Liver (tissue), 9 donors: ENCODE results near the gene ARHGEF26. TPM values are rescaled to one million over a fixed set of nuclear protein-coding genes. Genes with fewer than 3 reads are reported as not detected.

ENCODE experiments used
- DNase-seq: peaks from one replicate; pipeline ENCODE4 v3.0.0-alpha.2; 2017; ENCODE audit warnings: low spot score
- H3K27ac ChIP-seq, 2 donors: one replicate each; pipeline ENCODE4 v1.7.0; 2013; ENCODE audit warnings: inconsistent platforms in 2 of 2, low read length in 2 of 2, control low read depth in 1 of 2, low read depth in 1 of 2, mild to moderate bottlenecking in 1 of 2
- H3K27me3 ChIP-seq, 4 donors: one replicate each; pipeline versions ENCODE4 v1.6.1 to v1.7.0; 2013; ENCODE audit warnings: low read length in 3 of 4, inconsistent platforms in 1 of 4, mild to moderate bottlenecking in 1 of 4, moderate library complexity in 1 of 4; ENCODE audit not compliant: control insufficient read depth in 4 of 4, insufficient read depth in 4 of 4
- H3K36me3 ChIP-seq, 4 donors: one replicate each; pipeline versions ENCODE4 v1.6.1 to v1.7.0; 2013; ENCODE audit warnings: low read length in 3 of 4, mild to moderate bottlenecking in 3 of 4, low read depth in 1 of 4, moderate library complexity in 1 of 4; ENCODE audit not compliant: control insufficient read depth in 4 of 4, insufficient read depth in 3 of 4
- H3K4me1 ChIP-seq, 4 donors: one replicate each; pipeline versions ENCODE4 v1.6.1 to v1.7.0; 2013; ENCODE audit warnings: low read length in 3 of 4, mild to moderate bottlenecking in 3 of 4, moderate library complexity in 1 of 4; ENCODE audit not compliant: control insufficient read depth in 4 of 4, insufficient read depth in 4 of 4
- H3K4me3 ChIP-seq, 3 donors: one replicate each; pipeline versions ENCODE4 v1.6.1 to v1.7.0; 2013; ENCODE audit warnings: low read length in 3 of 3, control low read depth in 1 of 3, low read depth in 1 of 3, mild to moderate bottlenecking in 1 of 3
- H3K9ac ChIP-seq, 2 donors: one replicate each; pipeline ENCODE4 v1.7.0; 2013; ENCODE audit warnings: low read length in 2 of 2, mild to moderate bottlenecking in 2 of 2, moderate library complexity in 2 of 2, control low read depth in 1 of 2, low read depth in 1 of 2
- H3K9me3 ChIP-seq, 4 donors: one replicate each; pipeline versions ENCODE4 v1.6.1 to v1.7.0; 2013; ENCODE audit warnings: low read length in 3 of 4; ENCODE audit not compliant: control insufficient read depth in 4 of 4
- ATF3 ChIP-seq: IDR thresholded peaks from 2 replicates; pipeline ENCODE4 v1.6.1; 2016; ENCODE audit warnings: antibody characterized with exemption
- CTCF ChIP-seq: fragments of 150-350 bp; IDR thresholded peaks from 2 replicates; pipeline ENCODE4 v1.5.1; 2017; ENCODE audit warnings: improper control_type of control experiment, low read depth, low read length; ENCODE audit not compliant: missing input control
- FOXA1 ChIP-seq: IDR thresholded peaks from 2 replicates; pipeline ENCODE4 v1.6.1; 2016; ENCODE audit warnings: antibody characterized with exemption
- FOXA2 ChIP-seq: IDR thresholded peaks from 2 replicates; pipeline ENCODE4 v1.6.1; 2016; ENCODE audit warnings: antibody characterized with exemption
- GABPA ChIP-seq, 2 donors: IDR thresholded peaks in 1 of 2; conservative IDR thresholded peaks in 1 of 2; 2 replicates each; pipeline ENCODE4 v1.6.1; 2016; ENCODE audit warnings: antibody characterized with exemption in 2 of 2, mild to moderate bottlenecking in 1 of 2, moderate library complexity in 1 of 2
- HNF4A ChIP-seq, 2 donors: conservative IDR thresholded peaks; 2 replicates each; pipeline ENCODE4 v1.6.1; 2016; ENCODE audit warnings: antibody characterized with exemption in 2 of 2, mild to moderate bottlenecking in 2 of 2
- HNF4G ChIP-seq: IDR thresholded peaks from 2 replicates; pipeline ENCODE4 v1.6.1; 2016; ENCODE audit warnings: antibody characterized with exemption
- JUND ChIP-seq, 2 donors: IDR thresholded peaks; 2 replicates each; pipeline ENCODE4 v1.6.1; 2016; ENCODE audit warnings: antibody characterized with exemption in 2 of 2
- NR2F2 ChIP-seq: IDR thresholded peaks from 2 replicates; pipeline ENCODE4 v1.6.1; 2016; ENCODE audit warnings: antibody characterized with exemption
- RAD21 ChIP-seq, 2 donors: IDR thresholded peaks; 2 replicates each; pipeline ENCODE4 v1.6.1; 2016; ENCODE audit warnings: antibody characterized with exemption in 2 of 2, mild to moderate bottlenecking in 2 of 2
- REST ChIP-seq: IDR thresholded peaks from 2 replicates; pipeline ENCODE4 v1.6.1; 2016; ENCODE audit warnings: antibody characterized with exemption, mild to moderate bottlenecking
- RXRA ChIP-seq, 2 donors: IDR thresholded peaks; 2 replicates each; pipeline ENCODE4 v1.6.1; 2017 to 2018; ENCODE audit warnings: antibody characterized with exemption in 2 of 2, mild to moderate bottlenecking in 1 of 2
- SP1 ChIP-seq: IDR thresholded peaks from 2 replicates; pipeline ENCODE4 v1.6.1; 2018; ENCODE audit warnings: antibody characterized with exemption, mild to moderate bottlenecking
- YY1 ChIP-seq: IDR thresholded peaks from 2 replicates; pipeline ENCODE4 v1.6.1; 2016; ENCODE audit warnings: antibody characterized with exemption, mild to moderate bottlenecking
- WGBS: extraction: QIAGEN DNeasy Blood & Tissue Kit; methylation state at CpG from one replicate; pipeline ENCODE4 v1.1.7; 2013; 5-methylcytosine and 5-hydroxymethylcytosine counted together
- polyA plus RNA-seq, 2 donors: library from polyadenylated mRNA; stranded (reverse) in 1 of 2; unstranded in 1 of 2; fragments of 200-250 nt in 1 of 2; fragments of >200 nt in 1 of 2; fragmentation: Nextera tagmentation in 1 of 2; extraction: Ambion mirVana in 1 of 2; gene quantifications; one replicate each; pipeline versions ENCODE4 v1.2.1 to v1.2.3, GENCODE V29; 2013 to 2015
- total RNA-seq, 2 donors: library from RNA; depleted of rRNA; stranded (reverse); fragments of >200 nt; gene quantifications; one replicate each; pipeline ENCODE4 v1.2.3, GENCODE V29; 2014
- TF ChIP-seq, protein P1 (sequence below): IDR thresholded peaks from 2 replicates; pipeline ENCODE4 v1.6.1; 2016; ENCODE audit warnings: antibody characterized with exemption
- TF ChIP-seq, protein P2 (sequence below): IDR thresholded peaks from 2 replicates; pipeline ENCODE4 v1.6.1; 2016; ENCODE audit warnings: antibody characterized with exemption
- donor health status: healthy.
- donor health status: healthy.
- donor health status: healthy.
- donor health status: healthy.
- donor health status: healthy.

ARHGEF26 gene
- total and polyA plus RNA-seq, 4 donors = 1.4 to 27.9 (median 18.7) TPM

GRCh38 chr3:154224366-154224765 is 103.2 kb downstream of the ARHGEF26 start (continued):
- TF ChIP-seq, protein P1, sequence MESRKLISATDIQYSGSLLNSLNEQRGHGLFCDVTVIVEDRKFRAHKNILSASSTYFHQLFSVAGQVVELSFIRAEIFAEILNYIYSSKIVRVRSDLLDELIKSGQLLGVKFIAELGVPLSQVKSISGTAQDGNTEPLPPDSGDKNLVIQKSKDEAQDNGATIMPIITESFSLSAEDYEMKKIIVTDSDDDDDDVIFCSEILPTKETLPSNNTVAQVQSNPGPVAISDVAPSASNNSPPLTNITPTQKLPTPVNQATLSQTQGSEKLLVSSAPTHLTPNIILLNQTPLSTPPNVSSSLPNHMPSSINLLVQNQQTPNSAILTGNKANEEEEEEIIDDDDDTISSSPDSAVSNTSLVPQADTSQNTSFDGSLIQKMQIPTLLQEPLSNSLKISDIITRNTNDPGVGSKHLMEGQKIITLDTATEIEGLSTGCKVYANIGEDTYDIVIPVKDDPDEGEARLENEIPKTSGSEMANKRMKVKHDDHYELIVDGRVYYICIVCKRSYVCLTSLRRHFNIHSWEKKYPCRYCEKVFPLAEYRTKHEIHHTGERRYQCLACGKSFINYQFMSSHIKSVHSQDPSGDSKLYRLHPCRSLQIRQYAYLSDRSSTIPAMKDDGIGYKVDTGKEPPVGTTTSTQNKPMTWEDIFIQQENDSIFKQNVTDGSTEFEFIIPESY = no peak
- TF ChIP-seq REST (no peak), YY1 (no peak), SP1 (no peak)

DNA sequence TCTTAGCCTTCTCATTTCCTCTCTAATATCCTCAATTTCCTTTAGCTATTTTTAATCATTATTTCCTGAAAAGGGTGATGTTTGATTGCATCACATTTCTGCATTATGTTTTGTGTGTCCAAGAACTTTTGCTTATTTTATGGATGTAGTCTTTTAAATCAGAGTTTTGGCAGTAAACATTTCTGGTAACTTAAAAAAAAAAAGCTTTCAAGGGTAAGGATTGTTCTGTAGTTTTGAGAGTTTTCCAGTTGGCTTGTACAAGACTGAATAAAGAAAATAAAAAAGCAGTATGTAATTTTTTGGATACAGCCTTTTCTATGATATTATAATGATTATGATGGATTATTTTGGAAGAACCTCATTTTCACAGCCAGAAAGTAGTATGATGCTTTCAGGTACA is 103.7 kb downstream of the ARHGEF26 start:
- no peak overlapping the region for H3K9ac ChIP-seq
- H3K36me3 ChIP-seq = peaks cover 4 to 26% (median 10%) of the 10 kb centered on the region in 4 donors
- TF ChIP-seq HNF4A (conservative IDR thresholded peaks at IDR 0.05) = no peak
- TF ChIP-seq NR2F2 = no peak
- H3K27ac ChIP-seq = no peak overlapping the region
- H3K27me3 ChIP-seq = no peaks in the 10 kb centered on the region
- H3K4me3 ChIP-seq = no peak overlapping the region
- H3K4me1 ChIP-seq = peaks cover 0 to 4% (median under 1%) of the 10 kb centered on the region in 4 donors
- H3K9me3 ChIP-seq = no peaks in the 10 kb centered on the region
- no peak for DNase-seq

DNA sequence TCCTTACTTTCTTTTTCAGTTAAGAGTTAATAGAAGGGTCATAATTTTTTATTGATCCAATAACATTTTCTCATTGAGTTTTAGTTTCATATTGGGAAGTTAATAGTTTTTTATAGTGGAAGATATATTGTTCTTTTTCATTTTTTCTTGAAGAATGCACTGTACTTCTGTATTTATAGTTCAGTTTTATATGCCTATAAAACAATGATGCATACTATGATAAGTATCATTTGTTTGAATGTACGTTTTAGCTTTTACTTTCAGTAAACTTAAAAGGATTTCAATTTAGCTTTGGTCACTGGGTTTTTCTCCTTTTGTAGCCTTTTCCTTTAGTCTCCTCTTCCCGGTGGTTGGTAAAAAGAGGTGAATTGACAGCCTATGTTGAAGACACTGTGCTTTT is 104.3 kb downstream of the ARHGEF26 start:
- no peak overlapping the region for H3K4me3 ChIP-seq
- no peak overlapping the region for H3K27ac ChIP-seq
- no peaks in the 10 kb centered on the region for H3K27me3 ChIP-seq
- peaks cover 4 to 26% (median 10%) of the 10 kb centered on the region in 4 donors for H3K36me3 ChIP-seq
- TF ChIP-seq FOXA1 (no peak), HNF4G (no peak), RXRA (IDR thresholded peaks at IDR 0.05) (no peak), JUND (IDR thresholded peaks at IDR 0.05) (no peak), YY1 (no peak), CTCF (no peak), GABPA (IDR thresholded peaks at IDR 0.05 in 1 of 2, conservative IDR thresholded peaks at IDR 0.05 in 1 of 2) (no peak), NR2F2 (no peak), ATF3 (no peak), REST (no peak), RAD21 (IDR thresholded peaks at IDR 0.05) (no peak), FOXA2 (no peak), SP1 (no peak)
- TF ChIP-seq, protein P2, sequence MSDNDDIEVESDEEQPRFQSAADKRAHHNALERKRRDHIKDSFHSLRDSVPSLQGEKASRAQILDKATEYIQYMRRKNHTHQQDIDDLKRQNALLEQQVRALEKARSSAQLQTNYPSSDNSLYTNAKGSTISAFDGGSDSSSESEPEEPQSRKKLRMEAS = no peak
- TF ChIP-seq, protein P1 = no peak
- 85% methylated on average over 2 of the region's 2 CpGs for WGBS
- H3K9me3 ChIP-seq = no peaks in the 10 kb centered on the region
- no peak for DNase-seq
- H3K4me1 ChIP-seq = peaks cover 0 to 1% (median 0%) of the 10 kb centered on the region in 4 donors
- no peak overlapping the region for H3K9ac ChIP-seq
